Activated CD4-positive, alpha-beta T cell treated with anti-CD3 and anti-CD28 coated beads, Interleukin-2, amount 10 ng/mL, durations not matched to agents 7 days and 5 days (primary cell): ENCODE data around the gene SLC9B1. TPM values are rescaled to one million over a fixed set of nuclear protein-coding genes. Genes with fewer than 3 reads are reported as not detected.
A peak's percentile ranks its signal among the peaks of the same experiment; 100 is the strongest.
"Not testable (repeated sequence)": the region's sequence is repeated elsewhere in the genome, so short reads cannot be mapped to it uniquely, and the experiment has no call there.

ENCODE experiments used
- CTCF ChIA-PET: fragments of 350-600 bp; sonication (Branson Sonifier 250); formaldehyde crosslinking; loops from one replicate; lab custom pipeline; 2021; ENCODE audit warnings: antibody characterized with exemption; lab: Charles Lee
- POLR2A ChIA-PET: fragments of 350-600 bp; sonication (Branson Sonifier 250); formaldehyde crosslinking; loops from one replicate; lab custom pipeline; 2021; ENCODE audit warnings: antibody characterized with exemption; lab: Charles Lee
- DNase-seq: peaks from one replicate; pipeline ENCODE4 v3.0.0-alpha.2; 2020
- H3K27ac Mint-ChIP-seq: one replicate; pipeline ENCODE4 v1.8.0; 2021; ENCODE audit warnings: mild to moderate bottlenecking, moderate library complexity, mixed read lengths
- H3K27me3 Mint-ChIP-seq: one replicate; pipeline ENCODE4 v1.8.0; 2021; ENCODE audit warnings: mixed read lengths
- H3K36me3 Mint-ChIP-seq: one replicate; pipeline ENCODE4 v1.8.0; 2021; ENCODE audit warnings: low read depth, mixed read lengths
- H3K4me1 Mint-ChIP-seq: one replicate; pipeline ENCODE4 v1.8.0; 2021; ENCODE audit warnings: mixed read lengths
- H3K4me3 Mint-ChIP-seq: one replicate; pipeline ENCODE4 v1.8.0; 2021; ENCODE audit warnings: mild to moderate bottlenecking, moderate library complexity, mixed read lengths
- H3K9me3 Mint-ChIP-seq: one replicate; pipeline ENCODE4 v1.8.0; 2021; ENCODE audit warnings: mixed read lengths
- total RNA-seq, 2 experiments: library from RNA; stranded (reverse); gene quantifications; one replicate each; pipeline ENCODE4 v1.2.3, GENCODE V29; 2021

The SLC9B1 gene
- total RNA-seq, 2 experiments from 2014 or later = 1.9 to 2.3 TPM

- H3K27me3 Mint-ChIP-seq, DNase-seq, H3K4me1 Mint-ChIP-seq, H3K27ac Mint-ChIP-seq, POLR2A ChIA-PET, H3K36me3 Mint-ChIP-seq, H3K4me3 Mint-ChIP-seq, H3K9me3 Mint-ChIP-seq, CTCF ChIA-PET: not testable (repeated sequence)
Measured at GRCh38 chr4:102896547-102896946, 123.0 kb downstream of the SLC9B1 start.

- not testable (repeated sequence) for H3K9me3 Mint-ChIP-seq, H3K27ac Mint-ChIP-seq
Measured at GRCh38 chr4:102889866-102890265, 129.6 kb downstream of the SLC9B1 start.

GRCh38 chr4:102888570-102888969, 130.9 kb downstream of the SLC9B1 start:
- H3K27ac Mint-ChIP-seq, H3K9me3 Mint-ChIP-seq, H3K4me1 Mint-ChIP-seq, DNase-seq, H3K4me3 Mint-ChIP-seq, POLR2A ChIA-PET, H3K27me3 Mint-ChIP-seq, CTCF ChIA-PET: not testable (repeated sequence)
- H3K36me3 Mint-ChIP-seq = peaks cover 23% of the 10 kb centered on the region

More at GRCh38 chr4:102889866-102890265, 129.6 kb downstream of the SLC9B1 start:
- CTCF ChIA-PET, DNase-seq, H3K4me1 Mint-ChIP-seq, H3K4me3 Mint-ChIP-seq, POLR2A ChIA-PET, H3K27me3 Mint-ChIP-seq: not testable (repeated sequence)
- H3K36me3 Mint-ChIP-seq = peaks cover 21% of the 10 kb centered on the region

GRCh38 chr4:102883278-102883677, 136.2 kb downstream of the SLC9B1 start:
- CTCF ChIA-PET = interaction anchor here (1.8 kb wide), 1 partner anchor 23 kb away, joined by 5 read pairs; no protein-coding TSS in a partner anchor
- Mint-ChIP-seq H3K4me1 (peaks cover 10% of the 10 kb centered on the region), H3K27ac (no peak overlapping the region), H3K27me3 (no peaks in the 10 kb centered on the region), H3K4me3 (no peak overlapping the region), H3K9me3 (peaks cover 6% of the 10 kb centered on the region), H3K36me3 (peaks cover 40% of the 10 kb centered on the region)
- POLR2A ChIA-PET = no interaction called here
- no peak for DNase-seq

- peaks cover 54% of the 10 kb centered on the region for H3K36me3 Mint-ChIP-seq
- ChIA-PET CTCF (interaction anchor here (1.0 to 1.8 kb wide), 2 partner anchors 21 to 53 kb away, joined by 4 to 5 read pairs; no protein-coding TSS in a partner anchor), POLR2A (no interaction called here)
- DNase-seq = no peak
- H3K9me3 Mint-ChIP-seq = peaks cover 12% of the 10 kb centered on the region
- no peak overlapping the region for H3K27ac Mint-ChIP-seq
- H3K4me3 Mint-ChIP-seq = no peak overlapping the region
- peaks cover 10% of the 10 kb centered on the region for H3K4me1 Mint-ChIP-seq
- no peaks in the 10 kb centered on the region for H3K27me3 Mint-ChIP-seq
Measured at GRCh38 chr4:102881343-102881742, 138.2 kb downstream of the SLC9B1 start.

GRCh38 chr4:102878901-102879300, 140.6 kb downstream of the SLC9B1 start:
- DNase-seq = no peak
- H3K36me3 Mint-ChIP-seq = peaks cover 69% of the 10 kb centered on the region
- ChIA-PET POLR2A (no interaction called here), CTCF (interaction anchor here (0.7 kb wide), 1 partner anchor 63 kb away, joined by 3 read pairs; no protein-coding TSS in a partner anchor)
- peaks cover 14% of the 10 kb centered on the region for H3K4me1 Mint-ChIP-seq
- H3K27ac Mint-ChIP-seq = no peak overlapping the region
- H3K4me3 Mint-ChIP-seq = no peak overlapping the region
- peaks cover 26% of the 10 kb centered on the region for H3K9me3 Mint-ChIP-seq
- no peaks in the 10 kb centered on the region for H3K27me3 Mint-ChIP-seq

- H3K27me3 Mint-ChIP-seq, H3K27ac Mint-ChIP-seq, DNase-seq, H3K4me3 Mint-ChIP-seq, POLR2A ChIA-PET, CTCF ChIA-PET: not testable (repeated sequence)
- Mint-ChIP-seq H3K4me1 (peaks cover 12% of the 10 kb centered on the region), H3K36me3 (peaks cover 71% of the 10 kb centered on the region), H3K9me3 (peaks cover 26% of the 10 kb centered on the region)
Measured at GRCh38 chr4:102878349-102878748, 141.2 kb downstream of the SLC9B1 start.

- H3K27ac Mint-ChIP-seq, POLR2A ChIA-PET, CTCF ChIA-PET, DNase-seq, H3K4me3 Mint-ChIP-seq, H3K27me3 Mint-ChIP-seq: not testable (repeated sequence)
- Mint-ChIP-seq H3K4me1 (peaks cover 17% of the 10 kb centered on the region), H3K9me3 (peaks cover 31% of the 10 kb centered on the region), H3K36me3 (peaks cover 73% of the 10 kb centered on the region)
Measured at GRCh38 chr4:102877477-102878106, 141.9 kb downstream of the SLC9B1 start.

GRCh38 chr4:102871772-102872171, 147.7 kb downstream of the SLC9B1 start:
- Mint-ChIP-seq H3K27me3 (no peaks in the 10 kb centered on the region), H3K9me3 (peaks cover 21% of the 10 kb centered on the region), H3K27ac (no peak overlapping the region), H3K36me3 (peaks cover 53% of the 10 kb centered on the region), H3K4me1 (peaks cover 40% of the 10 kb centered on the region), H3K4me3 (no peak overlapping the region)
- ChIA-PET CTCF (interaction anchor here (1.0 kb wide), 1 partner anchor 46 kb away, joined by 3 read pairs; no protein-coding TSS in a partner anchor), POLR2A (no interaction called here)
- DNase-seq = no peak

- H3K27ac Mint-ChIP-seq = peak overlapping the region; percentile 100
- peaks cover 9% of the 10 kb centered on the region for H3K9me3 Mint-ChIP-seq
- H3K36me3 Mint-ChIP-seq = peaks cover 46% of the 10 kb centered on the region
- H3K4me1 Mint-ChIP-seq = peaks cover 59% of the 10 kb centered on the region
- H3K4me3 Mint-ChIP-seq = peak overlapping the region; percentile 96
- no peak for DNase-seq
- no peaks in the 10 kb centered on the region for H3K27me3 Mint-ChIP-seq
- POLR2A ChIA-PET = interaction anchor here (0.5 to 3.5 kb wide), 6 partner anchors 11 to 60 kb away, joined by 3 to 51 read pairs (median 4); partner anchors contain the start of gene UBE2D3
- CTCF ChIA-PET = interaction anchor here (0.7 to 2.4 kb wide), 3 partner anchors 11 to 42 kb away, joined by 3 to 7 read pairs (median 7); partner anchors contain the start of gene UBE2D3
Measured at GRCh38 chr4:102869569-102870197, 149.8 kb downstream of the SLC9B1 start.

GRCh38 chr4:102868781-102869568, 150.5 kb downstream of the SLC9B1 start, which contains the start of gene CISD2:
Gene CISD2 (plus strand): TSS chr4:102868992. CDS start chr4:102869085, 93 bp downstream.
- peaks cover 42% of the 10 kb centered on the region for H3K36me3 Mint-ChIP-seq
- peak within 1 kb of the TSS; percentile 96 for H3K4me3 Mint-ChIP-seq
- peaks cover 61% of the 10 kb centered on the region for H3K4me1 Mint-ChIP-seq
- peak within 1 kb of the TSS; percentile 100 for H3K27ac Mint-ChIP-seq
- peak; percentile 93 for DNase-seq
- H3K9me3 Mint-ChIP-seq = peaks cover 10% of the 10 kb centered on the region
- CTCF ChIA-PET = interaction anchor here (0.7 to 2.4 kb wide), 4 partner anchors 12 to 41 kb away, joined by 3 to 7 read pairs (median 6); partner anchors contain the start of gene UBE2D3
- POLR2A ChIA-PET = interaction anchor here (0.5 to 3.5 kb wide), 6 partner anchors 11 to 59 kb away, joined by 3 to 51 read pairs (median 4); partner anchors contain the start of gene UBE2D3
- H3K27me3 Mint-ChIP-seq = no peaks in the 10 kb centered on the region

GRCh38 chr4:102868153-102868780, 151.2 kb downstream of the SLC9B1 start:
- POLR2A ChIA-PET = interaction anchor here (3.5 kb wide), 1 partner anchor 40 kb away, joined by 51 read pairs; the partner anchor contains the start of gene UBE2D3
- peak; percentile 25 for DNase-seq
- H3K27ac Mint-ChIP-seq = peak overlapping the region; percentile 100
- CTCF ChIA-PET = interaction anchor here (1.0 to 2.4 kb wide), 3 partner anchors 9 to 30 kb away, joined by 4 to 7 read pairs (median 5); no protein-coding TSS in a partner anchor
- peaks cover 61% of the 10 kb centered on the region for H3K4me1 Mint-ChIP-seq
- peaks cover 40% of the 10 kb centered on the region for H3K36me3 Mint-ChIP-seq
- H3K27me3 Mint-ChIP-seq = no peaks in the 10 kb centered on the region
- peaks cover 9% of the 10 kb centered on the region for H3K9me3 Mint-ChIP-seq
- peak overlapping the region; percentile 96 for H3K4me3 Mint-ChIP-seq
